HL-60 (cell line): ENCODE data around the gene CCDC28A.

Experiments
- POLR2AphosphoS5 ChIP-seq: IDR thresholded peaks from 2 replicates; pipeline ENCODE4 v1.6.1; 2012; ENCODE audit warnings: low read depth
- TF ChIP-seq, protein P1 (sequence below): IDR thresholded peaks from one replicate; pipeline ENCODE4 v1.5.1; 2011; ENCODE audit warnings: low read length, control low read depth, inconsistent platforms; ENCODE audit not compliant: insufficient read depth

DNA sequence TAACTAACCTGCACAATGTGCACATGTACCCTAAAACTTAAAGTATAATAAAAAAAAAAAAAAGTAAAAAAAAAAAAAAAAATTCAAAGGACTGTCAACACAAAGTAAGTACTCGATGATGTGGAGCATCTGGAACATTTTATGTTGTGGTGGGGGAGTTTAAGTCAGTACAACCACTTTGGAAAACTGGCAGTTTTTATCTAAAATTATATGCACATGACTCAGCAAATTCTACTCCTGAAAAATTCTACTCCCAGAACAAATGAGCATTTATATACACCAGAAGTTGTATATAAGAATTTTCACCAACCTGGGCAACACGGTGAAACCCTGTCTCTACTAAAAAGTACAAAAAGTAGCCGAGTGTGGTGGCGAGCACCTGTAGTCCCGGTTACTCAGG is 36.9 kb upstream of the CCDC28A start:
- TF ChIP-seq, protein P1, sequence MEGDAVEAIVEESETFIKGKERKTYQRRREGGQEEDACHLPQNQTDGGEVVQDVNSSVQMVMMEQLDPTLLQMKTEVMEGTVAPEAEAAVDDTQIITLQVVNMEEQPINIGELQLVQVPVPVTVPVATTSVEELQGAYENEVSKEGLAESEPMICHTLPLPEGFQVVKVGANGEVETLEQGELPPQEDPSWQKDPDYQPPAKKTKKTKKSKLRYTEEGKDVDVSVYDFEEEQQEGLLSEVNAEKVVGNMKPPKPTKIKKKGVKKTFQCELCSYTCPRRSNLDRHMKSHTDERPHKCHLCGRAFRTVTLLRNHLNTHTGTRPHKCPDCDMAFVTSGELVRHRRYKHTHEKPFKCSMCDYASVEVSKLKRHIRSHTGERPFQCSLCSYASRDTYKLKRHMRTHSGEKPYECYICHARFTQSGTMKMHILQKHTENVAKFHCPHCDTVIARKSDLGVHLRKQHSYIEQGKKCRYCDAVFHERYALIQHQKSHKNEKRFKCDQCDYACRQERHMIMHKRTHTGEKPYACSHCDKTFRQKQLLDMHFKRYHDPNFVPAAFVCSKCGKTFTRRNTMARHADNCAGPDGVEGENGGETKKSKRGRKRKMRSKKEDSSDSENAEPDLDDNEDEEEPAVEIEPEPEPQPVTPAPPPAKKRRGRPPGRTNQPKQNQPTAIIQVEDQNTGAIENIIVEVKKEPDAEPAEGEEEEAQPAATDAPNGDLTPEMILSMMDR: no peak
- no peak for TF ChIP-seq POLR2AphosphoS5
